Forelimb muscle (tissue), 1 donor: ENCODE results near the gene ZBTB16. TPM values are rescaled to one million over a fixed set of nuclear protein-coding genes. Genes with fewer than 3 reads are reported as not detected.

Experiments used
- DNase-seq: peaks from one replicate; pipeline ENCODE4 v3.0.0-alpha.2; 2013; ENCODE audit warnings: low read depth
- polyA plus RNA-seq: library from polyadenylated mRNA; unstranded; fragments of 120-200 nt; gene quantifications from one replicate; pipeline ENCODE4 v1.2.1, GENCODE V29; 2013; ENCODE audit not compliant: insufficient read length

ZBTB16 gene
- polyA plus RNA-seq, result 5.3 TPM

GRCh38 chr11:114059278-114059983 is at the start of gene ZBTB16:
Gene ZBTB16, plus strand, starts transcription at chr11:114059711. Its CDS starts 3,590 bp downstream, at chr11:114063301.
- no peak for DNase-seq

GRCh38 chr11:114010931-114011330 is 48.6 kb upstream of the ZBTB16 start:
- DNase-seq, result no peak

DNA sequence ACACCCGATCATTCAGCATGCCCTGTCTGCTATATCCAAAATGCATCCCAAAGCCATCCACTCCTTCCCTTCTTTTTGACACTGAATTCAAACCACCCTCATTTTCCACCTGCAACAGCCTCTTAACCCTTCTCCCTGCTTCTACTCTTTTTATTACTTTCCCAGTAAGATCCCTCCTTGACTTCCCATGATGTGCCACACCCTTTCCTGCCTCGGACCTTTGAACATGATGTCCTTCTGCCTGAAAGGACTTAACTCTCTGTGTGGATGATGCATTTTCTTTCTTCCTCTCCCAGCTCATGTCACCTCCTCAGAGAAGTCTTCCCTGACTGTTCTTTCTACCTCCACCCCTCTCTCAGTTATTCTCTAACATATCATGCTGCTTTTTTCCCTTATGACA is 48.1 kb upstream of the ZBTB16 start:
- no peak for DNase-seq

GRCh38 chr11:114015117-114015516 is 44.4 kb upstream of the ZBTB16 start:
- DNase-seq, result no peak

- DNase-seq, result peak; percentile 8
These were observed 42.5 kb upstream of the ZBTB16 start for GRCh38 chr11:114016986-114017385.

DNA sequence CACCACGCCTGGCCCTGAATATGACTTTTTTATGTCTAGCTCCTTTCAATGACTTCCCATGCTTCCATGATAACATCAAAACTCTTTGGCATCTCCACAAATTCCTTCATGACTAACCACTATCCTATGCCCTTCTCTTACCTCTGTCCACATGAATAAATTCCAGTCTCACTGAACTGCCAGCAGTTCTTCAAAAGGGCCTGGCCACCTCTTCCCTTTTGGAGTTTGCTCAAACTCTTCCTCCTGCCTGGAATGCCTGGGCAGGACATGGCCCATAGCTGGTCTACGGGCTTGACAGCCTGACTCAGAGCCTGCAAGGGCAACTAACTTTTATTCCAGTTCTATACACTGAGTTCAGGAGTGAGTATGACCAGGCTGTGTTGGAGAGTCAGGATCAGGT is 41.8 kb upstream of the ZBTB16 start:
- no peak for DNase-seq

DNA sequence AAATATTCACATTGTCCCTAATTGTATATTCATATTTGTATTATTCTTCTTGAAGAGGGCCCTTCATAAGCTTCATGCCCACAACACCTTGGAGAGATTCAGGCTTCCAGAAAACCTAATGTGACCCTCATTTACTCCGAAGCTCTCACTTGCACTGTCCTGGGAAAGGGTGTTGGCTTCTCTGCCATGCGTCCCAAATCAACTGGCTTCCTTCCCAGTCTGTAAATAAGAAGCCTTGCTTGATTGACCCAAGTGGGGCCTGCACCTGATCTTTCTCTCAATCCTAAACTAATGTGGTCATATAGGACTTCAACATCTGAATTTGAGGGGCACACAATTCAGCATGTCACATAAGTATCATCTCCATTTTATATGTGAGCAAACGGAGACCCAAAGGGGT is 40.5 kb upstream of the ZBTB16 start:
- DNase-seq, result no peak

GRCh38 chr11:114019574-114019973 is 39.9 kb upstream of the ZBTB16 start:
- DNase-seq, result no peak

GRCh38 chr11:114025329-114025907 is 34.1 kb upstream of the ZBTB16 start:
- DNase-seq, result no peak

DNA sequence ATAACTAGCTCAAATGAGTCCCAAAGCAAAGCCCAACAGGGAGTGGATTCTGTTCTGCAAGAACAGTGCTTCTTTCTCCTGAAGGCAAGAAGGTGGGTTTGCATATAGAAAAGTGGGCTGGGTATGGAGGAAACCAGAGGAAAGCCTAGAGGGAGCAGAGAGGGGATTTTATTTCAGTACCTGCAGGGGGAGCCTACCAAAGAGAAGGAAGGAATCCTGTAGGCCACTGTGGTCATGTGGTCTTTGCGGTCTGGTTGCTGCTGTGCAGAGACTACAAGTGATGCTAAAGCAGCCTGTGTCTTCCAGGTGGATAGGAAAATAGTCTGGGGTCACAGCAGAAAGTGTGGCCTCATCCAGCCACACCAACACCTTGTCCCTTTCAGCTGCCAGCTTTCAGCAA is 33.2 kb upstream of the ZBTB16 start:
- DNase-seq, result no peak

GRCh38 chr11:114027391-114027790 is 32.1 kb upstream of the ZBTB16 start:
- DNase-seq, result no peak

- DNase-seq, result no peak
These were observed 31.6 kb upstream of the ZBTB16 start for GRCh38 chr11:114027926-114028325.

- no peak for DNase-seq
These were observed 28.1 kb upstream of the ZBTB16 start for GRCh38 chr11:114031246-114031966.

DNA sequence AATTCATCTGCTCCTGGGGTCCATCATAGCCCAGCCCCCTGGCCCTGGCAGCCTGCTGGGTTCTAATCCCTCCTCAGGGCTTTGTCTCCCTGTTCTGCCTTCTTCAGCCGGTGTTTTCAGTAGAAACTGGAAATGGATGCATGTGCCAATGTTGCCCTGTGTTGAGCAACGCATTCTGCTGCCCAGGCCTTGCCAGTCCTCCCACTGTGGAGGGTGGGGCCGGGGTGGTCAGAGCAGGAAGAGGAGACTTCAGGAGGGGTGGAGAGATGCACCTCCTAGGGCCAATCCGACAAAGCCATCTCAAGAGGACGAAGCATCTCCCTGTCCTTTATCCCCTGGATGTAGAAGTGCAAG is 27.6 kb upstream of the ZBTB16 start:
- DNase-seq, result no peak

DNA sequence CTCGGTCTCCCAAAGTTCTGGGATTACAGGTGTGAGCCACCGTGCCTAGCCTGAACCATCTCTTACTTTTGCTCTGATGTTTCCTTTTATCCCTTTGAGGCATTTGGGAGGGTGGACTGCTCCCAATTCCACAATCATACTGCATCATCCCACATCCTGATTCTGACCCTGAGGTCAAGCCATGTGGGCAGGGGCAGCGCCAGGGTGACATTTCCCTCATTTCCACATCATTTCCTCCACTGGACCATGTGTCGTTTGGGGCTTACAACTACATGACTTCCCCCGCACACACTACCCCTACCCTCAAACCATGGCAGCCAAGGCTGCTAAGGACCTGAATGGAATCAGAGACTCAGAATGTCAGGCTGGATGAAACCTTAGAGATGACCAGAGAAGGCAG is 26.4 kb upstream of the ZBTB16 start:
- DNase-seq, result no peak

- no peak for DNase-seq
These were observed 25.9 kb upstream of the ZBTB16 start for GRCh38 chr11:114033572-114033971.

- no peak for DNase-seq
These were observed 24.6 kb upstream of the ZBTB16 start for GRCh38 chr11:114034956-114035355.

DNA sequence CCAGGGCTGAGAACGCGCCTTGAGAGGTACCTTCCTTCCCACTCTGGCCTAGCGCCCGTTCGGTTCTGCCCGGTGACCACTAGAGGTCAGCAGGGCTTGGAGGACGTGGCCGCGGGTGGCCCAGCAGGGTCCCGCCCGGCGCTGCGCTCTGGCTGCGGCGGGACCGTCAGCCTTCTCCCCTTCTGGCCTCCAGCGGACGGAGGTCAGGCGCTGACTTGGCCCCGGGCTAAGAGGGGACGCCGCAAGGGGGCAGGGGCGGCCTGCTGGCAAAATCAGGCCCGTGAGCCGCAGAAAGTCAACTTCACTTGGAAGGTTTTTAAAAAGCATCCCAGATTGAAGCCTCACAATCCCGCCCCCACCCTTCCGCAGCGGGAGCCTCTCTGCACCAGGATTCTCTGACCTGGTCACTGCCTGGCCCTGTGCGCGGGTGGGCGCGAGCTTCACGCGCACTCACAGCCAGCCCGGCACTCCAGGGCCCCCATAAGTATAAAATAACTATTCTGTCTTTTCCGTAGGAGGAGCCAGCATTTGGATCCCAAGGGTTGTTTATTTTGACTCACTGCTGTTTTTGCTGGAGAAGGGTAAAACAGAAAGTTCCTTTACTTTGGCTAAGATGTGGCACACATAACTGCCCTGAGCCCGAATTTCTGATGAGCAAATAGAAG is 23.2 kb upstream of the ZBTB16 start:
- no peak for DNase-seq

DNA sequence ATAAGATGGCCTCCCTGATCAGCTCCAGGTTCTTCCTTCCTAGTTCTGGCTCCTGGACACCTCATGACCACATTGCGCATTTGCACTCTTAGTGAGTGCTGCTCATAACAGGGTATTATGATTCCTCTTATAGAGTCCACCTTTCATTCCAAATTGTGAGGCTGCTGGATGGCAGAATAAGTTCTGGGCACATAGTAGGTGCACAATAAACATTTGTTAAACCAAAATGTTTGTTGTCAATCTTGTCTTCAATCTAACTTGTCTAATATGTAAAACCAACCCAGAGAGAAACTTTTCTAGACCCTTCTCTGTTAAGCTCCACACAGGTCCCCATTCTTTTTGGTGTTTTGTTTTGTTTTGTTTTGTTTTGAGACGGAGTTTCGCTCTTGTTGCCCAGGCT is 22.6 kb upstream of the ZBTB16 start:
- no peak for DNase-seq

GRCh38 chr11:114039551-114039950 is 20.0 kb upstream of the ZBTB16 start:
- no peak for DNase-seq

DNA sequence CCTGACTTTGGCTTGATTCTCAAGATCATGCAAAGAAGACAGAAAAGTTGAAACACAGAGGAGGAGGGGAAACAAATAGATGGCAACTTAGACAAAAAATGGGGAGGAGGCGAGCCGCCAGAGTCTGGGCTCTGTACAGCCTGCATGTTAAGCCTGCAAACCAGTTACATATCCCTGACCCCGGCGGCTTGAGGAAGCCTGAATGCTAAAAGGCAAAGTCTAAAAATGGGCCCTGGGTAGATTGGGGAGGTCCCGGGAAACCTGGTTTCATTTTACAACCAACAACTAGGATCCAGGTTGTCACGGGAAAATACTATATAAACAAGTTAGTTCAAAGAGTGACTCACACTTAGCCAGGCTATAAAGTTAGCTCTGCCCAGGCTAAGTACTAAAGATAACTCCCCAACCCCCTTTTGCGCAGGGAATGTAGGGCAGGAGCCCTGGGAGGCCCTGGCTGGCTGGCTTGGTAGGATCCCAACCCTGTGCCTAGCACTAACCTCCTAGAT is 18.8 kb upstream of the ZBTB16 start:
- no peak for DNase-seq

DNA sequence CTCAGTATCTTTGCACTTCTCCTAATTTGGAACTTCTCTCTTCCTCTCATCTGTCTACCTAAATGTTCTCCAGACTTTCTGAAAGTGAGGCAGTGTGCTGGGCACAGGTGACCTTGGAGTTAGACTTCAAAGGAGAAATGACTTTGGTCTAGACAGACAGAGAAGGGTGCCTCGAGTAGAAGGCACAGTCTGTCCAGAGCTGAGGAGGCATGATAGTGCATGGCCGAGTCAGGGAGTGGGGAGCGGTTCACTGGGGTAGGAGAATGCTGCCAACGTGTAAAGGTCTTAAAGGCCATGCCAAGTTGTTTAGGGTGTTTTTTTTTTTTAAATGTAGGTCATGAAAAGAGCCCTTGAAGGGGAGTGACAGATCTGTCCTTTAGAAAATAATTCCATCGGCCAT is 17.3 kb upstream of the ZBTB16 start:
- no peak for DNase-seq
